Stimulated activated CD8-positive, alpha-beta memory T cell treated with anti-CD3 and anti-CD28 coated beads, Interleukin-12 subunit alpha, Interleukin-12 subunit beta, amount 100 ng/mL, for 24 hours (primary cell): Measurements from ENCODE around the gene EEF1G.
"Not testable (repeated sequence)": the region's sequence is repeated elsewhere in the genome, so short reads cannot be mapped to it uniquely, and the experiment has no call there.

Source experiments
- DNase-seq: peaks from one replicate; pipeline ENCODE4 v3.0.0-alpha.2; 2020; ENCODE audit errors: extremely low read depth

Gene EEF1G

DNA sequence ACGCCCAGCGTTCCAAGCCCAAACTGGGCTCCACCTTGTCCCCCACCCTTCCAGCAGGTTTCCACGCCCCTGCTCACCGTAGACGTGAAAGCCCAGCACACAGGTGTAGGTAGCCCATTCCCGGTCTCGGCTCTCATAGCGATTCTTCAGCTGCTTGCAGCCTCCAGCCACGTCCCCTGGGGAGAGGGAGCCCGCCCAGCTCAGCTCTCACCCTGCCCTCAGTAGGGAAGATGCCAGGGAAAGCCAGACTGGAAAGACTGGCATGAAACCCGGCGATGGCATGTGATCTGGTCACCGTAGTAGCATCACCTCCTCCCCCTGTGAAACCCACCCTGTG lies 29.3 kb upstream of the EEF1G start:
- no peak for DNase-seq

DNA sequence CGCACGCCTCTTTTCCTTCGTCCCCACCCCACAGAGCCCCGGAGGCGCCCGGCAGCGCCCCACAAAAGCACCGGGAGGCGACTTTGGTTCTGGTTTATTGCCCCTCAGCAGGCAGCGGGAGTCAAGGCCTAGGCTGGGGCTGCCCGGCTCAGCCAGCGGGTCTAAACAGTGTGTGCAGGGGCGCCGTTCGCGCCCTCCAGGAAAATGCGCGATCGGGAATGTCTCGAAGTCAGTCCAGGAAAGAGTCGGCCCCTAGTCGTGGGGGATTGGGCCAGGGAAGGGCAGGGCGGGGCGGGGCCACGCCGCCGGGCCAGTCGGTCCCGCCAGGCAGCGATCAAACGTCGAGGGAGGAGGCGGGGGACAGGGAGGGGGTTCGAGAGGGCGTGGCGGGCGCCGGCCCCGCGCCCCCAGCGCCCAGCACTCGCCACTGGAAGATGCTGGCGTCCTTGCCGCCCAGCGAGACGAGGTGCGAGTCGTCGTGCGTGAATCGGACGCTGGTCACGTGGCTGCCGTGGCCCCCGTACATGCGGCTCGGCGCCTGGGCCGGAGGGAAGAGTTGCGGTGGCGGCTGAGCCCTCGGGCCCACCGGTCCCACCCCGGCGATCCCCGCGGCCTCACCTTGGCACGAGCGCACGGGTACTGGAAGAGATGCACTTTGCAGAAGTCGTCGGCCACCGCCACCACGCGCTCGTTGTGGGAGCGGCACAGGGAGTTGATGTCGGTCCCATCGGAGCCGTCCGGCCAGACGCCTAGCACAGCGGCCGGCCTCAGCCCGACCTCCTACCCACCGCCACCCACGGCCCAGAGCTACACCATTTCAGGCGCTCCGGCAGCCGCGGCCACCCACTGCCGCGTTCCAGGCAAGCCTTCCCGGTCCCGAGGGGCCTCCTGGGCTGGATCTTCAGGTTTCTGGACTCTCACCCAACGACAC lies 28.7 kb upstream of the EEF1G start:
- DNase-seq, result no peak

DNA sequence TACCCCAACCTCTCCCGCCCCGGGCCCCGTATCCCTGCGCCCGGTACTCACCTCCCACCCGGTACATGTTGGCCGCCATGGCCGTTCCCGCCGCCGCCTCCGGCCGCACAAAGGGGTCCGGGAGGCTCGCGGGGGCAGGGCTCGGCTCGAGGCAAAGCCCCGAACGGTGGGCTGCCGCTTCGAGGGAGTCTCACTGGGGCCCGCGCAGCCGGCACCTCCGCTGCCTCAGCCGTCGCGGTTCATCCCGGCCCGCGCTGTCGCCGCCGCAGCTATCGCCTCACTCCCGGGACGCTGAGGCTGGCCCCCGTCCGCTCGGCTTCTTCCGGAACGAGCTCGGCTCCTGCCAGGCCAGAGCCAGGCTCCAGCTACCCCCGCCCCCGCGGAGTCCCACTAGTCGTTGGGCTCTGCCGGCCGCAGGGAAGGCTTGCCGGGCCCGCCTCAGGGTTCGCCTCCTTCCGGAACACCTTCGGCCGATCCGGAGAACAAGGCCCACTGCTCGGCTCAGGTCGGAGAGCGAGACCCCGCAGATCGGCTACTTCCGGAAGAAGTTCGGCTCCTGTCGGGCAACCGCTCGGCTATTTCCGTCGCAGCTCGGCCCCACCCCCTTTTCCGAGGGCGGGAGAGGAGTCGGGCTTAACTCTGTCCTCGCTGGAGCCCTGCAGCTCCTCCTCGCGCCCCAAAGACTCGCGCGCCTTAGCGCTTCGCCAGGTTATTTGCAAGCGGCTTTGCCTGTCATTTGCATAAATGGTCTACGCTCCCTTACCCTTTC lies 27.9 kb upstream of the EEF1G start, which contains the start of gene MTA2:
Gene MTA2, minus strand, starts transcription at position 494 of the 769 bp plus-strand sequence. Its CDS starts 415 bp downstream, at position 79.
- DNase-seq, result peak; percentile 91

DNA sequence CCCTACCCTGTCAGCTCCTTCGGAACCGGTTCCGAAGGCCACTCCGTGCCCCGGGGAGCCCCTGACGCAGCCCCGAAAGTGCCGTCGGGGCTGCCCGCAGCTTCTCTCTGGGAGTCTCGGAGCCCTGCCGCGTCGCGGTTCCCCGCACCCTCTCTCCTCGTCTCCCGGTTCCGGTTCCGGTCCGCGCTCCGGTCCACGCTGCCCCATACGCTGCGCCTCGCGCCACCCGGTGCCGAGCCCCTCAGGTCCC lies 27.4 kb upstream of the EEF1G start:
- DNase-seq, result no peak

GRCh38 chr11:62600367-62601121 lies 26.9 kb upstream of the EEF1G start:
- DNase-seq, result no peak

DNA sequence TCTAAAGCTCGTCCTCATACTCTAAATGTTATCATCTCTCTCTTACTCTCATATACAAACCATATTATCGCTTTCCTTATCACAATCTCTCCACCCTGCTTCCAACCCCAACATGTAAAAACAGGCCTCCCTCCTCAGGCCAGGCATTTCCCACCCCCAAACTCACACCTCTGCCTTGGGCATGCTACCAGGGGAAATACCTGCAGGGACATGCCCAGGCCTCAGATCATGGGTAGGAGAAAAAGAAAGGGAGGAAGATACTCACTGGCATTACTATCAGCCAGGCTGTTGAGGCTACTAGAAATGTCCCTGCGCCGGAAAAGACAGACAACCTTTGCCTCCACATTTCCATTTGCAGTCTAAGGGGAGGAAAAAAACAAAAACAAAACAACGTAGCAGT lies 26.2 kb upstream of the EEF1G start:
- no peak for DNase-seq

GRCh38 chr11:62599069-62599696 lies 25.5 kb upstream of the EEF1G start:
- peak; percentile 92 for DNase-seq

- no peak for DNase-seq
Measured at GRCh38 chr11:62595124-62595523, 21.4 kb upstream of the EEF1G start.

DNA sequence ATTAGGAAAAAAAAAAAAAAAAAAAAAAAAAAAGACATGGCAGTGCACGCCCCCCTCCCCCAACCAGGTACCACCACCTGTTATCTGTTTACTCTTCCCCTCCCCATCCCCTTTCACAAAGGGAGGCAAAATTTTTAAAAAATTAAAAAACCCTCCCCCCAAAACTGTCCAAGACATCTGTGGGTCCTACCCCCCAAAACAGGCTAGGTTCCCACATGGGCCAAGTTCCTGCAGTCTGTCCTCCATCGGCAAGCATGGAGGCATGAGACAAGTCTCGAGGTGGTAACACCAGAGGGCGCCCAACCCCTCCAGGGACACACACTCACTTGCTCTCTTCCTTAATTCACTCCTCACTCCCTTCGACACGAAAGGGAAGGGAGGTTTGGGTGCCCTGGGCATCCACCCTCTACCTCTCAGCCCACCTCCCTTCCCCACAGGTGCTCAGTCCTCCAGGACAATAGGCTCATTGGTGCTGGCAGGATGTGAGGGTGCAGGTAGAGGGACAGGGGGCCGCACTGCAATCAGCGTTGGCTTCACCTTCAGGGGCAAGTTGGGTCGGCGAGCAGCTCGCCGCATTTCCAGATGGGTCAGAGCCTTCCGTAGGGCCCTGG lies 19.8 kb upstream of the EEF1G start:
- DNase-seq, result no peak

- DNase-seq, result no peak
Measured at GRCh38 chr11:62592989-62593421, 19.3 kb upstream of the EEF1G start.

DNA sequence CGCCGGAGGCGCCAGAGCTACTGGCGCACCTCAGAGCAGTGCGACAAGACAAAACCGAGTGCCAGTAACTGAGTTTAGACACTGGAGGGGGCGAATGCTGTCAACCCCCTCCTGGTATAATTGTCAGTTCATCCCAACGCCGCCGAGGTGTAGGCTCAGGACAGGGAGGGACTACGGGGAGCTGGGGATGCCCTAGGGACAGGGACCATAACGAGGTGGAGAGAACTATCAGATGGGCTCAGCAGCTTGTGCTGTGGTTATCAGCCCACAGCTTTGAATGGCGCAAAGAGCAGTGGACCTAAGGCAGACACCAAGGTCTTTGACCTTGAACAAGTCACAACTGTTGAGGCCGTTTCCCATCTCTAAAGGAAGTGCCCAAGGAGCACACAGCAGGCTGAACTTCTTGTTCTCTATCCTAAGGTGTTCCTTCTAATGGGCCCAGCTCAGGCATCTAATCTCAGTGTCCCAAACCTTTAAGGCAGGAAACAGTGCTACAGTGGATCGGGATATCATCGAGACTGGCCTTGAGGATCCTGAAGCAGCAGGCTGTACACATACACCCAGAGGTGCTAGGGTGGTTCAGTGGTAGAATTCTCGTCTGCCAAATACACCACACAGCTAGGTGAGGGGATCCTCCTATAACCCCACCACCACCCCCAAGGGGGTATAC lies 18.6 kb upstream of the EEF1G start:
- no peak for DNase-seq

- DNase-seq, result peak; percentile 83
Measured at GRCh38 chr11:62591448-62592145, 17.9 kb upstream of the EEF1G start, which contains the start of gene TUT1. Gene TUT1, minus strand, starts transcription at chr11:62591523. Its CDS starts 38 bp downstream, at chr11:62591485.

GRCh38 chr11:62588966-62589637 lies 15.4 kb upstream of the EEF1G start:
- DNase-seq, result no peak

DNA sequence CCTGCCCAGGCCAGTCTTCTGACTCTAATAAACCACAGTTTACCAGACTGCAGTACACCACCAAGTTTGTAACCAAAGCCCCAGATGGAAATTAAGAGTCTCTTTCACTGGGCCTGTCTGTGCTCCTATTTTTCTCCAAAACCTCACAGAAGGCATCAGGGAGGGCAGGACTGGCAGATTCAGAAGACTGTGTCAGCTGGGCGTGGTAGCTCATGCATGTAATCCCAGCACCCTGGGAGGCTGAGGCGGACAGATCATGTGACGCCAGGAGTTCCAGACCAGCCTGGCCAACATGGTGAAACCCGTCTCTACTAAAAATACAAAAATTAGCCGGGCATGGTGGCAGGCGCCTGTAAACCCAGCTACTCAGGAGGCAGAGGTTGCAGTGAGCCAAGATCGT lies 11.7 kb upstream of the EEF1G start:
- not testable (repeated sequence) for DNase-seq

DNA sequence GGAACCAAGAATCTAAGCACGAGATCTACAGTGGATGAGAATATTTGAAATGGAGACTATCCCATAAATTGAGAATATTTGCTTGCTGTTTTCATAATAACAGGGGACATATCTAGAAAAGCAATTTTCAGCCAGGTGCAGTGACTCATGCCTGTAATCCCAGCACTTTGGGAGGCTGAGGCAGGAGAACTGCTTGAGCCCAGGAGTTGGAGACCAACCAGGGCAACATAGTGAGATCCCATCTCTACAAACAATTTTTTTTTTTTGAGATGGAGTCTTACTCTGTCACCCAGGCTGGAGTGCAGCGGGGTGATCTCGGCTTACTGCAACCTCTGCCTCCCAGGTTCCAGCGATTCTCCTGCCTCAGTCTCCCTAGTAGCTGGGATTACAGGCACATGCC lies 8.0 kb upstream of the EEF1G start:
- DNase-seq, result not testable (repeated sequence)

DNA sequence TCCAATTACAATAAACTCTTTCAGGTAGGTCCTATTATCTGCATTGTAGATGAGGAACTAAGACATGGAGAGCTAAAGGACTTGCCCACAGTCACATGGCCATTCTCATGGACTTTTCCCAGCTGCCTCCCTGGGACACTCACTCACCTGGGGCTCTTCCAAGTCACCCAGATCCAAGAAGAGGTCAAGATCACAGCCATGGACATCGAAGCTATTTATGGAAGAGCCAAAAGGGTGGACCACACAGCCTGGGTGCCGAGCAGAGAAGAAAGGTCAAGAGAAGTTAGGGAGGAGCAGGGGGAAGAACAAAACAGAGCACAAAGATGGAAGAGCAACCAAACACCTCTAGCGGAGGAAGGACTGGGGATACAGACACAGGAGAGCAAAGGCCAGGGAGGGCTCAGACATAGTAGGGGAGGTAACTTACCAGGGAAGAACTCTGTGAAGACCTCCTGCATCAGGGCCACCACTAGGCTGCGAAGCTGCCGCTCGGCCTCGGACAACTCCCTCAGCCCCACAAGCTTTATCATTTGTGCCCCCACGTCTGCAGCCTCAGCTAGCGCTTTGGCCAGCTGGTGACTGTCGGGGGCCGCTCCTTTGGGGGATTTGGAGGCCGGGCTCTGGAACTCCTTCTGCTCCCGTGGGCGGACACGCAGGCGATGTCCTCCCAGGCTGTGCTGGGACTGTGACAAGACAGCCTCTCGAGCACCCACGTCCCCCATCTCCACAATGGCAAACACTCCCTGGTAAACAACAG lies 7.4 kb upstream of the EEF1G start:
- DNase-seq, result no peak

DNA sequence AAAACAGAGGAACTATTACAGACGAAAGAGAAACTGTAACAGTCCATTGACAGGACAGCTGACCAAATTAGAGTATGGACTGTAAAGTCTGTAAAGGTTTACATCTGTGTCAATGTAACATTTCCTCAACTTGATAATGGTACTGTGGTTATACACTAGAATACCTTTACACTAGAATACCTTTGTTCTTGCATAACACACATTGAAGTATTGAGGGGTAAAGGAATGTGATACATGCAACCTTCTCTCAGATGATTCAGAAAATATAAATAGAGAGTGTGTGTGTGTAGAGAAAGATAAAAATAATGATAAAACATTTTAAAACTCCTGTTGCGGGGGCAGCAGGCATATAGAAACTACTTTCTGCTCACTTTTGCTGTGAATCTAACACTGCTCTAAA lies 5.6 kb upstream of the EEF1G start:
- DNase-seq, result no peak

DNA sequence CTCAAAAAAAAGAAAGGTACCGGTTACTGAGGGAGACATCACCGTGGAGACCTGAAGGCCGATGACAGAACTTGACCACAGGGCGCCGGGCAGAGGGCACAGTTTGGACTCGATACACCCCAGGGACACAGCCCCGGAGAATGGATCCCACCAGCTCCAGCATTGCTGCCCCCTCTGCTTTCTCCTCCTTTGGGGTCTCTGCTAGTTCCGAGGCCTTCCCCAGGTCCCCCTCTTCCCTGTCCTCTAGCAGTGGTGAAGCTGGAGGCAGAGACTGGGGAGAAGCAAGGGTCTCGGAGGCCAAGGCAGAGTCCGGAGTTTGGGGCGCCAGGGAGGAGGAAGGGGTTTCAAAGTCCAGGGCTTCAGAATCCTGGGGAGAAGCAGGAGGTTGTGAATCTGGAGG lies 4.8 kb upstream of the EEF1G start:
- no peak for DNase-seq
